ENCODE data around the gene PITPNM1.

PITPNM1 gene

DNA sequence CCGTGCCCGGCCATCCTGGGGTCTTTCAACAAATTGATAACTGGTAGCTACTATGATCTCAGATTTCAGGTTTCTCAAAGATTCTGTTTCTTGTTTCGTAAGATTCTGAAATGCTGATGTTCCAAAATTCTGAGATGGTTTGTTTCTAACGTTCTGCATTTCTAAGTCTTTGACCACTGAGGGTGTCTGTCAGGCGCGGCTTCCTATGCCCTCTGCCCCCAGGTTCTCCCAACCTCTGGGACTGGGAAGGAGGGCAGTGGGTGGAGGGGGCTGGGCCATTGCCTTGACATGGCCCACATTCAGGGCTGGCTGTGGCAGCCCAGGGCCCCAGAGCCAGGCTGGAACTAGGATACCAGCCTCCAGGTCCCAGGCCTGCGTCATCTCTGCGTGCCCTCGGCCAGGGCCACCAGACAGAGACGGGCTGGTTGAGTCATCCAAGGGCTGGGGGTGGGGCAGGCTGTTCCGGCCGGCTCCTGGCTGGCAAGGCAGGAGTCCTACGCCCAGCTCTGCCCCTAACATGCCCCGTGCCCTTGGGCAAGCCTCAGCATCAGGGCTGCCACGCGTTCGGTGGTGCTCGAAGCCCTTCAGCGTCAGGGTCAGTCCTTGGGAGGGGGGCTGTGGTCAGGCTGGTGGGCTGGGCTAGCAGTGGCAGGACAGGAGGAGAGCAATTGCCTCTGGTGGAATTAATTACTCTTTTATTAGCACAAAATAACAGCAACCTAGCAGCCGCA lies 41.3 kb downstream of the PITPNM1 start:
- peak overlapping the region; percentile 51 for H3K4me3 ChIP-seq (ENCODE audit: severe bottlenecking)
- no peaks in the 10 kb centered on the region for H3K9me3 ChIP-seq (ENCODE audit: severe bottlenecking)
- TF ChIP-seq, protein P1, sequence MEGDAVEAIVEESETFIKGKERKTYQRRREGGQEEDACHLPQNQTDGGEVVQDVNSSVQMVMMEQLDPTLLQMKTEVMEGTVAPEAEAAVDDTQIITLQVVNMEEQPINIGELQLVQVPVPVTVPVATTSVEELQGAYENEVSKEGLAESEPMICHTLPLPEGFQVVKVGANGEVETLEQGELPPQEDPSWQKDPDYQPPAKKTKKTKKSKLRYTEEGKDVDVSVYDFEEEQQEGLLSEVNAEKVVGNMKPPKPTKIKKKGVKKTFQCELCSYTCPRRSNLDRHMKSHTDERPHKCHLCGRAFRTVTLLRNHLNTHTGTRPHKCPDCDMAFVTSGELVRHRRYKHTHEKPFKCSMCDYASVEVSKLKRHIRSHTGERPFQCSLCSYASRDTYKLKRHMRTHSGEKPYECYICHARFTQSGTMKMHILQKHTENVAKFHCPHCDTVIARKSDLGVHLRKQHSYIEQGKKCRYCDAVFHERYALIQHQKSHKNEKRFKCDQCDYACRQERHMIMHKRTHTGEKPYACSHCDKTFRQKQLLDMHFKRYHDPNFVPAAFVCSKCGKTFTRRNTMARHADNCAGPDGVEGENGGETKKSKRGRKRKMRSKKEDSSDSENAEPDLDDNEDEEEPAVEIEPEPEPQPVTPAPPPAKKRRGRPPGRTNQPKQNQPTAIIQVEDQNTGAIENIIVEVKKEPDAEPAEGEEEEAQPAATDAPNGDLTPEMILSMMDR (IDR thresholded peaks at IDR 0.05; ENCODE audit: poor library complexity, severe bottlenecking) = no peak
- H3K27me3 ChIP-seq (ENCODE audit: insufficient read depth, poor library complexity, severe bottlenecking) = no peaks in the 10 kb centered on the region
- no peaks in the 10 kb centered on the region for H3K36me3 ChIP-seq (ENCODE audit: low read depth)
- ATAC-seq (ENCODE audit: low read depth) (peak; percentile 41), DNase-seq (ENCODE audit: low spot score) (no peak)
- peaks cover 10% of the 10 kb centered on the region for H3K4me1 ChIP-seq (ENCODE audit: insufficient read depth, poor library complexity, severe bottlenecking)
- peak overlapping the region; percentile 76 for H3K27ac ChIP-seq (ENCODE audit: poor library complexity, severe bottlenecking)

DNA sequence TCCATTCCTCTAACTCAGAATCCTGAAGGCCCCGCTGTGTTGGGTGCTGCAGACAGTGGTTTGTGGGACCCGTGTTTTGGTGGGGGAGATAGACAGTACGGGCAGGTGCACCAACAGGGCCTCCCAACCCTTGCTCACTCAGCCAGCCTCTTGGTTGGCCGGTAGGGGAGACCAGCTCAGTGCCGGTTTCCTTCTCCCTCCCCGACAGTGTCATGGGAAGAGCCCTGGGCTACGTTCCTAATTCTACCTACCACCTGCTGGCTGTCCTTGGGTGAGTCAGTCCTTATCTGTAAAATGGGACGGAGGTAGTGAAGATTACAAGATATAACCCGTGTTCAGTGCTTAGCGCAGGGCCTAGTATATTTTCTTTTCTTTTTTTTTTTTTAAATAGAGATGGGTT lies 42.0 kb downstream of the PITPNM1 start:
- no peak for DNase-seq (ENCODE audit: low spot score)
- Histone ChIP-seq H3K4me1 (ENCODE audit: insufficient read depth, poor library complexity, severe bottlenecking) (peaks cover 10% of the 10 kb centered on the region), H3K36me3 (ENCODE audit: low read depth) (no peaks in the 10 kb centered on the region), H3K27me3 (ENCODE audit: insufficient read depth, poor library complexity, severe bottlenecking) (no peaks in the 10 kb centered on the region), H3K4me3 (ENCODE audit: severe bottlenecking) (no peak overlapping the region), H3K27ac (ENCODE audit: poor library complexity, severe bottlenecking) (peak overlapping the region; percentile 76), H3K9me3 (ENCODE audit: severe bottlenecking) (no peaks in the 10 kb centered on the region)
- TF ChIP-seq, protein P1 (IDR thresholded peaks at IDR 0.05; ENCODE audit: poor library complexity, severe bottlenecking) = no peak
- no peak for ATAC-seq (ENCODE audit: low read depth)

DNA sequence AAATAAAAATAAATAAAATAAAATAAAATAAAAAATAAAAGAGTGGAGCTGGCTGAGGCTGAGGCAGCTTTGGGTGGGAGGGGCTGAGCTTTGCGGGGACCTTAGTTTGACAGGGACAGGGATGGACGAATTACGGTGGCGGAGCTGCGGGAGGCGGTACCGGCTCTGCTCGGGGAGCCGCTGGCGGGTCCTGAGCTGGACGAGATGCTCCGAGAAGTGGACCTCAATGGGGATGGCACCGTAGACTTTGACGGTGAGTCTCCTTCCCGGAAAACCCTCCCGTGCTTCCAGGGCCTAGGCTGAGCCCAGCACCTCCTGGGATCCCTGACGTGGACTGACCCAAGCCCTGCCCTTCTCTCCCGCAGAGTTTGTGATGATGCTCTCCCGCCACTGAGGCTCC lies 46.9 kb downstream of the PITPNM1 start:
- DNase-seq (ENCODE audit: low spot score) = no peak
- Histone ChIP-seq H3K27ac (ENCODE audit: poor library complexity, severe bottlenecking) (no peak overlapping the region), H3K4me3 (ENCODE audit: severe bottlenecking) (no peak overlapping the region)

GRCh38 chr11:67457453-67457852 lies 47.7 kb downstream of the PITPNM1 start:
- TF ChIP-seq, protein P1 (IDR thresholded peaks at IDR 0.05; ENCODE audit: poor library complexity, severe bottlenecking) = no peak
- Histone ChIP-seq H3K27me3 (ENCODE audit: insufficient read depth, poor library complexity, severe bottlenecking) (no peaks in the 10 kb centered on the region), H3K27ac (ENCODE audit: poor library complexity, severe bottlenecking) (no peak overlapping the region), H3K4me1 (ENCODE audit: insufficient read depth, poor library complexity, severe bottlenecking) (no peaks in the 10 kb centered on the region), H3K4me3 (ENCODE audit: severe bottlenecking) (no peak overlapping the region), H3K36me3 (ENCODE audit: low read depth) (no peaks in the 10 kb centered on the region), H3K9me3 (ENCODE audit: severe bottlenecking) (no peaks in the 10 kb centered on the region)
- DNase-seq (ENCODE audit: low spot score) (no peak), ATAC-seq (ENCODE audit: low read depth) (no peak)

More for the DNA sequence above, 46.9 kb downstream of the PITPNM1 start:
- no peaks in the 10 kb centered on the region for H3K9me3 ChIP-seq (ENCODE audit: severe bottlenecking)
- no peak for ATAC-seq (ENCODE audit: low read depth)
- no peaks in the 10 kb centered on the region for H3K36me3 ChIP-seq (ENCODE audit: low read depth)
- H3K27me3 ChIP-seq (ENCODE audit: insufficient read depth, poor library complexity, severe bottlenecking) = no peaks in the 10 kb centered on the region
- TF ChIP-seq, protein P1 (IDR thresholded peaks at IDR 0.05; ENCODE audit: poor library complexity, severe bottlenecking) = no peak
- H3K4me1 ChIP-seq (ENCODE audit: insufficient read depth, poor library complexity, severe bottlenecking) = no peaks in the 10 kb centered on the region

GRCh38 chr11:67456068-67456705 lies 49.0 kb downstream of the PITPNM1 start:
- Histone ChIP-seq H3K4me3 (ENCODE audit: severe bottlenecking) (no peak overlapping the region), H3K9me3 (ENCODE audit: severe bottlenecking) (no peaks in the 10 kb centered on the region), H3K4me1 (ENCODE audit: insufficient read depth, poor library complexity, severe bottlenecking) (no peaks in the 10 kb centered on the region), H3K36me3 (ENCODE audit: low read depth) (no peaks in the 10 kb centered on the region), H3K27me3 (ENCODE audit: insufficient read depth, poor library complexity, severe bottlenecking) (no peaks in the 10 kb centered on the region), H3K27ac (ENCODE audit: poor library complexity, severe bottlenecking) (no peak overlapping the region)
- no peak for ATAC-seq (ENCODE audit: low read depth)
- DNase-seq (ENCODE audit: low spot score) = peak; percentile 58
- TF ChIP-seq, protein P1 (IDR thresholded peaks at IDR 0.05; ENCODE audit: poor library complexity, severe bottlenecking) = no peak

All from RWPE2 (cell line).